Stomach (tissue), 9 donors: ENCODE results near the gene ELL2. TPM values are rescaled to one million over a fixed set of nuclear protein-coding genes. Genes with fewer than 3 reads are reported as not detected.

Experiments
- DNase-seq, 2 donors: peaks; one replicate each; pipeline versions ENCODE4 v3.0.0 to v3.0.0-alpha.2; 2013 to 2019
- H3K27ac ChIP-seq, 5 donors: fragments of 200-600 bp in 4 of 5; sonication (generic) in 4 of 5; one replicate each; pipeline ENCODE4 v1.5.1; 2013 to 2019; ENCODE audit warnings: mild to moderate bottlenecking in 1 of 5, moderate library complexity in 1 of 5
- H3K27me3 ChIP-seq, 3 donors: fragments of 200-600 bp; sonication (generic); one replicate each; pipeline ENCODE4 v1.5.1; 2017 to 2019; ENCODE audit warnings: mixed run types in 1 of 3
- H3K36me3 ChIP-seq, 4 donors: fragments of 200-600 bp; sonication (generic); 1 replicate in 3 of 4; 2 replicates in 1 of 4; pipeline ENCODE4 v1.5.1; 2016 to 2019
- H3K4me1 ChIP-seq, 4 donors: fragments of 200-600 bp; sonication (generic); one replicate each; pipeline ENCODE4 v1.5.1; 2016 to 2019
- H3K4me3 ChIP-seq, 4 donors: fragments of 200-600 bp; sonication (generic) in 3 of 4; one replicate each; pipeline ENCODE4 v1.5.1; 2016 to 2019; ENCODE audit warnings: mild to moderate bottlenecking in 1 of 4
- H3K9me3 ChIP-seq, 4 donors: fragments of 200-600 bp; sonication (generic); one replicate each; pipeline ENCODE4 v1.5.1; 2016 to 2019
- EP300 ChIP-seq: sonication (generic); formaldehyde crosslinking; IDR thresholded peaks from one replicate; pipeline ENCODE4 v1.6.1; 2017; ENCODE audit warnings: antibody characterized with exemption
- POLR2A ChIP-seq, 4 donors: fragments of 450-650 bp; IDR thresholded peaks; one replicate each; pipeline ENCODE4 v1.6.1; 2016; ENCODE audit warnings: antibody characterized with exemption in 4 of 4, control low read depth in 2 of 4, mild to moderate bottlenecking in 1 of 4, moderate library complexity in 1 of 4
- POLR2AphosphoS5 ChIP-seq, 3 donors: sonication (generic); formaldehyde crosslinking; IDR thresholded peaks; one replicate each; pipeline ENCODE4 v1.6.1; 2016; ENCODE audit warnings: antibody characterized with exemption in 3 of 3
- WGBS, 5 donors: extraction: QIAGEN DNeasy Blood & Tissue Kit in 3 of 5; methylation state at CpG; one replicate each; pipeline versions ENCODE4 v1.1.5 to v1.1.7; 2013 to 2018; 5-methylcytosine and 5-hydroxymethylcytosine counted together
- intact Hi-C: fragments of 100-400 bp; cut with DNase I; formaldehyde crosslinking; loops from one replicate; pipeline ENCODE4 v1.15.1; 2023; ENCODE audit warnings: low total_unique reads
- polyA plus RNA-seq, 3 donors: library from polyadenylated mRNA; stranded (reverse); fragments of 200-250 nt; gene quantifications; one replicate each; pipeline ENCODE4 v1.2.3, GENCODE V29; 2013
- total RNA-seq, 5 donors: library from RNA; depleted of rRNA; stranded (reverse); fragments of >200 nt; gene quantifications; one replicate each; pipeline versions ENCODE4 v1.1.0 to v1.2.3, GENCODE V29; 2014 to 2016
- TF ChIP-seq, protein P1 (sequence below), 7 experiments: fragments of 450-650 bp in 4 of 7; fragments of 200-600 bp in 3 of 7; sonication (generic) in 3 of 7; IDR thresholded peaks; one replicate each; pipeline ENCODE4 v1.5.1; 2016 to 2019; ENCODE audit warnings: antibody characterized with exemption in 7 of 7, control low read depth in 2 of 7, mild to moderate bottlenecking in 1 of 7
- donor health status: healthy with polysubstance abuse.
- donor health status: Bipolar disorder and iron deficiency.
- donor health status: healthy.

ELL2 gene
- total and polyA plus RNA-seq, 8 donors: 24.7 to 279 (median 98.0) TPM

- Histone ChIP-seq H3K9me3 (no peaks in the 10 kb centered on the region), H3K27me3 (no peaks in the 10 kb centered on the region), H3K4me1 (peaks cover 0 to 23% (median 13%) of the 10 kb centered on the region in 4 donors), H3K4me3 (no peak overlapping the region), H3K36me3 (no peaks in the 10 kb centered on the region), H3K27ac (peak overlapping the region in 2 of 5 donors; percentile 13 to 51)
- 50 to 79% (median 60%) methylated on average over 5 of the region's 5 CpGs for WGBS, 5 donors
- no peak for DNase-seq
- intact Hi-C loops: no loop called here
- no peak for TF ChIP-seq EP300
- TF ChIP-seq, protein P1, sequence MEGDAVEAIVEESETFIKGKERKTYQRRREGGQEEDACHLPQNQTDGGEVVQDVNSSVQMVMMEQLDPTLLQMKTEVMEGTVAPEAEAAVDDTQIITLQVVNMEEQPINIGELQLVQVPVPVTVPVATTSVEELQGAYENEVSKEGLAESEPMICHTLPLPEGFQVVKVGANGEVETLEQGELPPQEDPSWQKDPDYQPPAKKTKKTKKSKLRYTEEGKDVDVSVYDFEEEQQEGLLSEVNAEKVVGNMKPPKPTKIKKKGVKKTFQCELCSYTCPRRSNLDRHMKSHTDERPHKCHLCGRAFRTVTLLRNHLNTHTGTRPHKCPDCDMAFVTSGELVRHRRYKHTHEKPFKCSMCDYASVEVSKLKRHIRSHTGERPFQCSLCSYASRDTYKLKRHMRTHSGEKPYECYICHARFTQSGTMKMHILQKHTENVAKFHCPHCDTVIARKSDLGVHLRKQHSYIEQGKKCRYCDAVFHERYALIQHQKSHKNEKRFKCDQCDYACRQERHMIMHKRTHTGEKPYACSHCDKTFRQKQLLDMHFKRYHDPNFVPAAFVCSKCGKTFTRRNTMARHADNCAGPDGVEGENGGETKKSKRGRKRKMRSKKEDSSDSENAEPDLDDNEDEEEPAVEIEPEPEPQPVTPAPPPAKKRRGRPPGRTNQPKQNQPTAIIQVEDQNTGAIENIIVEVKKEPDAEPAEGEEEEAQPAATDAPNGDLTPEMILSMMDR (IDR thresholded peaks at IDR 0.05): no peak
- TF ChIP-seq POLR2AphosphoS5 (IDR thresholded peaks at IDR 0.05): peak in 1 of 3 donors; percentile 20
- no peak for TF ChIP-seq POLR2A (IDR thresholded peaks at IDR 0.05)
These were observed 111.2 kb downstream of the ELL2 start for GRCh38 chr5:95850391-95850894.

GRCh38 chr5:95848701-95849100 is 113.0 kb downstream of the ELL2 start:
- H3K36me3 ChIP-seq: no peaks in the 10 kb centered on the region
- peak overlapping the region in 2 of 5 donors; percentile 27 to 37 for H3K27ac ChIP-seq
- DNase-seq: no peak
- H3K4me1 ChIP-seq: peaks cover 0 to 34% (median 21%) of the 10 kb centered on the region in 4 donors
- H3K9me3 ChIP-seq: no peaks in the 10 kb centered on the region
- TF ChIP-seq, protein P1 (IDR thresholded peaks at IDR 0.05): no peak
- TF ChIP-seq POLR2AphosphoS5 (IDR thresholded peaks at IDR 0.05) (no peak), EP300 (no peak), POLR2A (IDR thresholded peaks at IDR 0.05) (no peak)
- H3K4me3 ChIP-seq: no peak overlapping the region
- 73 to 91% (median 85%) methylated on average over 3 of the region's 3 CpGs for WGBS, 5 donors
- intact Hi-C loops: loop anchor here (10.0 kb wide), 2 partner anchors 64 to 204 kb away; partner anchors contain the start of gene RFESD
- H3K27me3 ChIP-seq: no peaks in the 10 kb centered on the region

DNA sequence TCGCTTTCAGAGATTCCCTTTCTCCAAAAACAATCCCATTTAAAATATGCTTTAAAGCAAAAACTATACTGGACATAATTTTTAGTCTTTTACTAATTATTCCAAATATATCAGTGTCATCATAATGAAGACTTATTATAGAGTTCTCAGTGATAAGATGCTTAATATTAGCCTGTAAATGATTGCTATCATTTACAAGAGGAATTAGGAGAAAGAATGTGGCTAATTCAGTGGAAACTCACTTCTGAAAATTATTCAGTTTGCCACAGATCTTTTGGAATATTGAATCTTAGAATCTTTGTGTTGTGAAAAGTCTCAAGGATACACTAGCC is 114.4 kb downstream of the ELL2 start:
- WGBS, 5 donors: 0 to 13% (median 7%) methylated on average over 1 of the region's 1 CpG
- Histone ChIP-seq H3K4me1 (peaks cover 12 to 48% (median 34%) of the 10 kb centered on the region in 4 donors), H3K4me3 (no peak overlapping the region), H3K27me3 (no peaks in the 10 kb centered on the region), H3K9me3 (no peaks in the 10 kb centered on the region), H3K27ac (peak overlapping the region in 2 of 5 donors; percentile 85 to 92), H3K36me3 (no peaks in the 10 kb centered on the region)
- intact Hi-C loops: loop anchor here (10.0 kb wide), 2 partner anchors 62 to 202 kb away; partner anchors contain the start of gene RFESD
- no peak for DNase-seq
- TF ChIP-seq, protein P1 (IDR thresholded peaks at IDR 0.05): no peak
- TF ChIP-seq POLR2A (IDR thresholded peaks at IDR 0.05): no peak
- TF ChIP-seq POLR2AphosphoS5 (IDR thresholded peaks at IDR 0.05): no peak
- no peak for TF ChIP-seq EP300

- intact Hi-C loops: loop anchor here (10.0 kb wide), 2 partner anchors 62 to 202 kb away; partner anchors contain the start of gene RFESD
- 25 to 60% (median 30%) methylated on average over 7 of the region's 7 CpGs for WGBS, 5 donors
- Histone ChIP-seq H3K4me3 (no peak overlapping the region), H3K4me1 (peaks cover 13 to 53% (median 37%) of the 10 kb centered on the region in 4 donors), H3K36me3 (no peaks in the 10 kb centered on the region), H3K27me3 (no peaks in the 10 kb centered on the region), H3K9me3 (no peaks in the 10 kb centered on the region), H3K27ac (peak overlapping the region; percentile 73 to 93 (median 85))
- TF ChIP-seq, protein P1 (IDR thresholded peaks at IDR 0.05): peak in 6 of 7 experiments; percentile 85 to 95 (median 91)
- TF ChIP-seq POLR2AphosphoS5 (IDR thresholded peaks at IDR 0.05) (peak; percentile 31 to 60 (median 37)), EP300 (no peak), POLR2A (IDR thresholded peaks at IDR 0.05) (no peak)
- DNase-seq: peak; percentile 87 to 91
These were observed 114.9 kb downstream of the ELL2 start for GRCh38 chr5:95846554-95847260.
